ENCODE data around the gene TAS2R40.

- TF ChIP-seq CTCF (IDR thresholded peaks at IDR 0.05) (no peak), EZH2 (IDR thresholded peaks at IDR 0.05) (no peak), EZH2phosphoT487 (IDR thresholded peaks at IDR 0.05) (no peak)
Measured at GRCh38 chr7:143263266-143264195, 41.7 kb downstream of the TAS2R40 start, which contains the start of gene GSTK1.

Data from neural progenitor cell (in vitro differentiated cells).